Pancreas (tissue), 10 donors: ENCODE measurements around the gene KCNK16. TPM values are rescaled to one million over a fixed set of nuclear protein-coding genes. Genes with fewer than 3 reads are reported as not detected.

Source experiments
- ATAC-seq, 4 donors: fragments of 200-7000 bp; cut with Tn5 transposase; one replicate each; pipeline versions ENCODE4 v1.8.0 to v1.9.1; 2020; ENCODE audit warnings: mild to moderate bottlenecking in 4 of 4, moderate library complexity in 4 of 4
- DNase-seq, 6 donors: peaks; one replicate each; pipeline ENCODE4 v3.0.0-alpha.2; 2020
- FAIRE-seq: peaks from 2 replicates; lab custom pipeline; 2012; peaks lifted over from hg19 to GRCh38; lab: Jason Lieb, UNC
- H3K27ac ChIP-seq, 4 donors: fragments of 200-600 bp; sonication (generic); 1 replicate in 3 of 4; 2 replicates in 1 of 4; pipeline versions ENCODE4 v1.5.0 to v1.8.0; 2020
- H3K27me3 ChIP-seq, 4 donors: fragments of 200-600 bp; one replicate each; pipeline ENCODE4 v1.8.0; 2021
- H3K36me3 ChIP-seq, 3 donors: fragments of 200-600 bp; sonication (generic) in 1 of 3; one replicate each; pipeline versions ENCODE4 v1.5.0 to v1.8.0; 2020 to 2021
- H3K4me1 ChIP-seq, 3 donors: fragments of 200-600 bp; one replicate each; pipeline ENCODE4 v1.8.0; 2021
- H3K4me3 ChIP-seq, 4 donors: fragments of 200-600 bp; sonication (generic) in 2 of 4; one replicate each; pipeline versions ENCODE4 v1.5.0 to v1.8.0; 2020 to 2021
- H3K9me3 ChIP-seq, 4 donors: fragments of 200-600 bp; one replicate each; pipeline ENCODE4 v1.8.0; 2021
- CTCF ChIP-seq, 4 donors: fragments of 200-600 bp; sonication (generic) in 3 of 4; IDR thresholded peaks; one replicate each; pipeline versions ENCODE4 v1.5.0 to v1.8.0; 2021; ENCODE audit warnings: antibody characterized with exemption in 4 of 4
- WGBS, 2 donors: extraction: QIAGEN DNeasy Blood & Tissue Kit; methylation state at CpG; one replicate each; pipeline ENCODE4 v1.1.7; 2013; 5-methylcytosine and 5-hydroxymethylcytosine counted together
- intact Hi-C, 3 donors: fragments of 100-400 bp; cut with DNase I; formaldehyde crosslinking; loops; one replicate each; pipeline versions ENCODE4 v1.11.1 to v1.14.2; 2022
- polyA plus RNA-seq, 2 donors: library from polyadenylated mRNA; stranded (reverse); fragments of 200-250 nt; gene quantifications; one replicate each; pipeline ENCODE4 v1.2.3, GENCODE V29; 2013
- total RNA-seq, 6 donors: library from RNA; stranded (reverse); fragmentation: NEBNext Ultra II Directional in 4 of 6; extraction: Animal tissue kit (Norgen Biotek cat#: 25700) in 4 of 6; gene quantifications; one replicate each; pipeline versions ENCODE4 v1.2.1 to v1.2.4, GENCODE V29; 2021 to 2023
- donor health status: healthy with polysubstance abuse.
- donor health status: DM: no; HTN: no; CAD: no; lungs with moderate emphysema.
- donor health status: DM: no; HTN: no; CAD: no.
- donor health status: control.
- donor health status: control.
- donor health status: Bipolar disorder and iron deficiency.
- donor health status: DM: yes; HTN: yes; CAD: no.
- donor health status: DM: no; HTN: no; CAD: no.
- donor health status: DM: no; HTN: no; CAD: no.
- donor health status: DM: yes; HTN: yes; CAD: no.

KCNK16 gene
- total and polyA plus RNA-seq, 8 donors = 1.7 to 121 (median 6.1) TPM

GRCh38 chr6:39314273-39314795, 8.2 kb downstream of the KCNK16 start, which contains the start of gene KCNK17:
TSS of gene KCNK17 (minus strand) at chr6:39314419. CDS start at chr6:39314320, 99 bp downstream.
- no peaks in the 10 kb centered on the region for H3K27me3 ChIP-seq
- H3K27ac ChIP-seq = no peak within 1 kb of the TSS
- DNase-seq = peak in 1 of 6 donors; percentile 74
- ATAC-seq = peak in 1 of 4 donors; percentile 46
- WGBS, 2 donors = 21 to 29% methylated on average over 27 to 28 of the region's 28 CpGs
- H3K9me3 ChIP-seq = no peaks in the 10 kb centered on the region
- peaks cover 0 to 3% (median 0%) of the 10 kb centered on the region in 3 donors for H3K4me1 ChIP-seq
- no peak for TF ChIP-seq CTCF (IDR thresholded peaks at IDR 0.05)
- no peaks in the 10 kb centered on the region for H3K36me3 ChIP-seq
- no peak for FAIRE-seq
- H3K4me3 ChIP-seq = peak within 1 kb of the TSS in 3 of 4 donors; percentile 1 to 41 (median 8)
- intact Hi-C loops = loop anchor here in 2 of 3 donors (5.0 to 10.0 kb wide), 3 partner anchors 340 to 442 kb away; no protein-coding TSS in a partner anchor

GRCh38 chr6:39313526-39314272, 8.8 kb downstream of the KCNK16 start:
- H3K27me3 ChIP-seq = no peaks in the 10 kb centered on the region
- H3K27ac ChIP-seq = no peak overlapping the region
- no peaks in the 10 kb centered on the region for H3K36me3 ChIP-seq
- peak overlapping the region in 3 of 4 donors; percentile 1 to 41 (median 8) for H3K4me3 ChIP-seq
- 4 to 5% methylated on average over 70 to 80 of the region's 80 CpGs for WGBS, 2 donors
- peaks cover 0 to 3% (median 0%) of the 10 kb centered on the region in 3 donors for H3K4me1 ChIP-seq
- intact Hi-C loops = loop anchor here in 2 of 3 donors (5.0 to 10.0 kb wide), 3 partner anchors 339 to 441 kb away; no protein-coding TSS in a partner anchor
- DNase-seq = peak in 4 of 6 donors; percentile 32 to 80 (median 60)
- peak; percentile 32 to 70 (median 55) for ATAC-seq
- no peak for FAIRE-seq
- no peaks in the 10 kb centered on the region for H3K9me3 ChIP-seq
- TF ChIP-seq CTCF (IDR thresholded peaks at IDR 0.05) = no peak

GRCh38 chr6:39312912-39313525, 9.5 kb downstream of the KCNK16 start:
- DNase-seq (peak in 4 of 6 donors; percentile 28 to 69 (median 44)), ATAC-seq (peak in 3 of 4 donors; percentile 2 to 17 (median 8)), FAIRE-seq (no peak)
- no peaks in the 10 kb centered on the region for H3K9me3 ChIP-seq
- H3K4me1 ChIP-seq = peaks cover 0 to 3% (median 0%) of the 10 kb centered on the region in 3 donors
- no peak for TF ChIP-seq CTCF (IDR thresholded peaks at IDR 0.05)
- H3K36me3 ChIP-seq = no peaks in the 10 kb centered on the region
- no peak overlapping the region for H3K27ac ChIP-seq
- WGBS, 2 donors = 24 to 25% methylated on average over 45 of the region's 45 CpGs
- H3K27me3 ChIP-seq = no peaks in the 10 kb centered on the region
- peak overlapping the region in 3 of 4 donors; percentile 1 to 41 (median 8) for H3K4me3 ChIP-seq
- intact Hi-C loops = loop anchor here in 2 of 3 donors (5.0 to 10.0 kb wide), 3 partner anchors 338 to 441 kb away; no protein-coding TSS in a partner anchor

GRCh38 chr6:39310542-39310941, 12.0 kb downstream of the KCNK16 start:
- FAIRE-seq (no peak), DNase-seq (peak in 1 of 6 donors; percentile 32), ATAC-seq (no peak)
- Histone ChIP-seq H3K27ac (no peak overlapping the region), H3K4me1 (peaks cover 0 to 3% (median 0%) of the 10 kb centered on the region in 3 donors), H3K9me3 (no peaks in the 10 kb centered on the region), H3K4me3 (no peak overlapping the region), H3K36me3 (no peaks in the 10 kb centered on the region), H3K27me3 (no peaks in the 10 kb centered on the region)
- WGBS, 2 donors = 62 to 82% methylated on average over 4 of the region's 4 CpGs
- TF ChIP-seq CTCF (IDR thresholded peaks at IDR 0.05) = no peak
- intact Hi-C loops = loop anchor here in 2 of 3 donors (5.0 to 10.0 kb wide), 3 partner anchors 336 to 438 kb away; no protein-coding TSS in a partner anchor
